H1 (cell line): ENCODE data around the gene GPR143. TPM values are rescaled to one million over a fixed set of nuclear protein-coding genes. Genes with fewer than 3 reads are reported as not detected.

Experiments used
- CEBPB ChIP-seq: IDR thresholded peaks from 2 replicates; pipeline ENCODE4 v1.6.1; 2012; ENCODE audit warnings: low read depth, low read length
- POU5F1 ChIP-seq: IDR thresholded peaks from 2 replicates; pipeline ENCODE4 v1.6.1; 2011; ENCODE audit warnings: low read depth, mild to moderate bottlenecking, low read length, moderate library complexity
- RAD21 ChIP-seq, 2 experiments: IDR thresholded peaks in 1 of 2; conservative IDR thresholded peaks in 1 of 2; 2 replicates each; pipeline ENCODE4 v1.6.1; 2011; ENCODE audit warnings: low read depth in 2 of 2, low read length in 2 of 2, improper control_type of control experiment in 1 of 2, inconsistent platforms in 1 of 2, mild to moderate bottlenecking in 1 of 2, moderate library complexity in 1 of 2
- polyA plus RNA-seq, 7 experiments: library from polyadenylated mRNA; depleted of rRNA in 3 of 7; stranded (reverse) in 5 of 7; unstranded in 2 of 7; fragments of >200 nt in 5 of 7; fragments of 200-250 nt in 2 of 7; gene quantifications; 1 replicate in 5 of 7; 2 replicates in 1 of 7; 4 replicates in 1 of 7; pipeline versions ENCODE4 v1.2.1 to v1.2.3, GENCODE V29; 2011 to 2013; ENCODE audit warnings: missing spikeins in 2 of 7, mixed read lengths in 2 of 7
- total RNA-seq: library from RNA; stranded (reverse); fragmentation: NEBNext Ultra II Directional; extraction: Animal tissue kit (Norgen Biotek cat#: 25700); gene quantifications from 2 replicates; pipeline ENCODE4 v1.2.1, GENCODE V29; 2021
- TF ChIP-seq, protein P1 (sequence below), 3 experiments: IDR thresholded peaks; 1 replicate in 2 of 3; 2 replicates in 1 of 3; pipeline versions ENCODE4 v1.5.1 to v1.6.1; 2011; ENCODE audit warnings: low read length in 3 of 3, mild to moderate bottlenecking in 3 of 3, inconsistent platforms in 2 of 3, low read depth in 1 of 3, moderate library complexity in 1 of 3; ENCODE audit not compliant: insufficient read depth in 1 of 3; ENCODE audit errors: control extremely low read depth in 1 of 3

Gene GPR143
- total and polyA plus RNA-seq, 2 of the 8 experiments (the other 6 are each of a cell fraction or from before 2014, with no cell fraction given): 18.5 to 30.7 TPM

DNA sequence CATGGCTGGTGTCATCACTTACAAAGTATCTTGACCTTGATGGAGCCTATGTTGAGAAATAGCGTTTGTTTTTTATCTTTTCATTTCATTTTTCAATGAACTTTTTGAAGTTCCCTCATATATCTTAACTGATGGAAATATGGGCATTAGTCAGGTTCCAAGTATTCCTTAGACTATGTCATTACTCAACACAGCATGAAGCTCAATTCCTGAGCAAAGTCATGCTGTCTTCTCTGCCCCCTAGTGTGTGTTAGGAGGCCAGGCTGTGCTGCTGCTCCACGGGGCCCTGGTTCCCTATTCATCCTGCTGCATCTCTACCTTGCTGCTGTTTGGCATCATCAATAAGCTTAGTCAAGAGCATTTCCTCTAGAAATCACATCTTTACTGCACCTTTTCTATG, 40.9 kb downstream of the GPR143 start (continued):
- TF ChIP-seq, protein P1, sequence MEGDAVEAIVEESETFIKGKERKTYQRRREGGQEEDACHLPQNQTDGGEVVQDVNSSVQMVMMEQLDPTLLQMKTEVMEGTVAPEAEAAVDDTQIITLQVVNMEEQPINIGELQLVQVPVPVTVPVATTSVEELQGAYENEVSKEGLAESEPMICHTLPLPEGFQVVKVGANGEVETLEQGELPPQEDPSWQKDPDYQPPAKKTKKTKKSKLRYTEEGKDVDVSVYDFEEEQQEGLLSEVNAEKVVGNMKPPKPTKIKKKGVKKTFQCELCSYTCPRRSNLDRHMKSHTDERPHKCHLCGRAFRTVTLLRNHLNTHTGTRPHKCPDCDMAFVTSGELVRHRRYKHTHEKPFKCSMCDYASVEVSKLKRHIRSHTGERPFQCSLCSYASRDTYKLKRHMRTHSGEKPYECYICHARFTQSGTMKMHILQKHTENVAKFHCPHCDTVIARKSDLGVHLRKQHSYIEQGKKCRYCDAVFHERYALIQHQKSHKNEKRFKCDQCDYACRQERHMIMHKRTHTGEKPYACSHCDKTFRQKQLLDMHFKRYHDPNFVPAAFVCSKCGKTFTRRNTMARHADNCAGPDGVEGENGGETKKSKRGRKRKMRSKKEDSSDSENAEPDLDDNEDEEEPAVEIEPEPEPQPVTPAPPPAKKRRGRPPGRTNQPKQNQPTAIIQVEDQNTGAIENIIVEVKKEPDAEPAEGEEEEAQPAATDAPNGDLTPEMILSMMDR (IDR thresholded peaks at IDR 0.05; ENCODE audit: control extremely low read depth in 1 of 3, insufficient read depth in 1 of 3, low read depth in 1 of 3, low read length in 3 of 3): peak in 1 of 3 experiments; percentile 10; a peak in 1 of 4 replicates
- TF ChIP-seq RAD21 (IDR thresholded peaks at IDR 0.05 in 1 of 2, conservative IDR thresholded peaks at IDR 0.05 in 1 of 2; ENCODE audit: low read depth in 2 of 2, low read length in 2 of 2) (peak in 1 of 2 experiments; percentile 19; a peak in 1 of 4 replicates), POU5F1 (no peak), CEBPB (no peak)
